CD4-positive, alpha-beta T cell (primary cell): ENCODE data around the gene IPO11. TPM values are rescaled to one million over a fixed set of nuclear protein-coding genes. Genes with fewer than 3 reads are reported as not detected.

Experiments used
- ATAC-seq: fragments of 200-7000 bp; cut with Tn5 transposase; one replicate; pipeline ENCODE4 v1.10.0; 2022; ENCODE audit warnings: mild to moderate bottlenecking; ENCODE audit not compliant: poor library complexity
- CTCF ChIA-PET: fragments of 350-600 bp; sonication (Branson Sonifier 250); formaldehyde crosslinking; loops from one replicate; lab custom pipeline; 2021; ENCODE audit warnings: antibody characterized with exemption, inconsistent platforms; lab: Charles Lee
- POLR2A ChIA-PET: fragments of 350-600 bp; sonication (Branson Sonifier 250); formaldehyde crosslinking; loops from one replicate; lab custom pipeline; 2021; ENCODE audit warnings: antibody characterized with exemption, inconsistent platforms; lab: Charles Lee
- DNase-seq, 14 experiments: peaks; one replicate each; pipeline ENCODE4 v3.0.0-alpha.2; 2013 to 2020; ENCODE audit warnings: mixed read lengths in 2 of 14
- H3K27ac ChIP-seq, 2 donors: one replicate each; pipeline versions ENCODE4 v1.5.1 to v1.7.0; 2013; ENCODE audit warnings: low read length in 2 of 2, low read depth in 1 of 2, mild to moderate bottlenecking in 1 of 2
- H3K27me3 ChIP-seq, 2 experiments: 1 replicate in 1 of 2; 2 replicates in 1 of 2; pipeline versions ENCODE4 v1.6.1 to v1.7.0; 2013; ENCODE audit warnings: low read length in 2 of 2, control low read depth in 1 of 2, mild to moderate bottlenecking in 1 of 2, moderate library complexity in 1 of 2; ENCODE audit not compliant: insufficient read depth in 2 of 2, control insufficient read depth in 1 of 2
- H3K36me3 ChIP-seq: one replicate; pipeline ENCODE4 v1.6.1; 2013; ENCODE audit warnings: low read length, control low read depth; ENCODE audit not compliant: insufficient read depth
- H3K4me1 ChIP-seq: one replicate; pipeline ENCODE4 v1.6.1; 2013; ENCODE audit warnings: low read length, control low read depth; ENCODE audit not compliant: insufficient read depth
- H3K4me3 ChIP-seq: one replicate; pipeline ENCODE4 v1.5.1; 2013; ENCODE audit warnings: mild to moderate bottlenecking, low read length, moderate library complexity
- H3K9me3 ChIP-seq, 2 experiments: 1 replicate in 1 of 2; 2 replicates in 1 of 2; pipeline versions ENCODE4 v1.6.1 to v1.7.0; 2013; ENCODE audit warnings: low read length in 2 of 2, mild to moderate bottlenecking in 2 of 2, control low read depth in 1 of 2, moderate library complexity in 1 of 2; ENCODE audit not compliant: control insufficient read depth in 1 of 2, insufficient read depth in 1 of 2
- H3K27ac Mint-ChIP-seq: one replicate; pipeline ENCODE4 v1.8.0; 2020; ENCODE audit warnings: mixed read lengths
- H3K27me3 Mint-ChIP-seq: one replicate; pipeline ENCODE4 v1.8.0; 2021; ENCODE audit warnings: mixed read lengths
- H3K36me3 Mint-ChIP-seq: one replicate; pipeline ENCODE4 v1.8.0; 2021; ENCODE audit warnings: low read depth, mixed read lengths
- H3K4me1 Mint-ChIP-seq: one replicate; pipeline ENCODE4 v1.8.0; 2021; ENCODE audit warnings: low read depth, mixed read lengths
- H3K4me3 Mint-ChIP-seq: one replicate; pipeline ENCODE4 v1.8.0; 2020; ENCODE audit warnings: mild to moderate bottlenecking, mixed read lengths
- H3K9me3 Mint-ChIP-seq: one replicate; pipeline ENCODE4 v1.8.0; 2020; ENCODE audit warnings: mixed read lengths
- CTCF ChIP-seq: fragments of 200-600 bp; IDR thresholded peaks from one replicate; pipeline ENCODE4 v1.8.0; 2022; ENCODE audit warnings: antibody characterized with exemption, mild to moderate bottlenecking
- intact Hi-C, 2 experiments: fragments of 100-400 bp; cut with DNase I in 1 of 2; cut with micrococcal nuclease in 1 of 2; formaldehyde crosslinking; loops; one replicate each; pipeline versions ENCODE4 v1.15.1 to v1.9.0; 2023 to 2025; cut with DNase I, micrococcal nuclease
- total RNA-seq, 174 experiments: library from RNA in 2 of 174; stranded (reverse) in 2 of 174; gene quantifications; one replicate each; pipeline ENCODE4 v1.2.3 and lab custom pipeline; 2021 to 2026

The IPO11 gene
- total RNA-seq, 2 experiments from 2014 or later: 15.1 to 16.1 TPM

DNA sequence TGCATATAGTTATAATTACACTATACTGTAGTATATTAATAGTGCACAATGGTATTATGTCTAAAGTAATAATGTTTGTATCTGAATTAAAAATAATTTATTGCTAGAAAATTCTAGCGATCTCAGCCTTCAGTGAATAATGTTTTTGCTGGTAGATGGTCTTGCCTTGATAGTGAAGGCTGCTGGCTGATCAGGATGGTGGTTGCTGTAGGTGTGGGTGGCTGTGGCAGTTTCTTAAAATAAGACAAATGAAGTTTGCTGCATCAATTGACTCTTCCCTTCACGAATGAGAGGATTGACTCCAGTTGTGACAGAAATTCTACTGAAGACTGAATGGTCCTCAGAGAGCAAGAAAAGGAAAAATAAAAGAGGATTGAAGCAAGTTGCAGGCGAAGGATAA, 146.4 kb downstream of the IPO11 start:
- Mint-ChIP-seq H3K27me3 (no peaks in the 10 kb centered on the region), H3K9me3 (no peaks in the 10 kb centered on the region), H3K27ac (no peak overlapping the region), H3K4me3 (no peak overlapping the region), H3K4me1 (no peaks in the 10 kb centered on the region), H3K36me3 (peaks cover 64% of the 10 kb centered on the region)
- ATAC-seq (no peak), DNase-seq (no peak)
- ChIA-PET POLR2A (no interaction called here), CTCF (no interaction called here)
- intact Hi-C loops: no loop called here
- Histone ChIP-seq H3K4me3 (no peak overlapping the region), H3K9me3 (no peaks in the 10 kb centered on the region), H3K36me3 (peaks cover 10% of the 10 kb centered on the region), H3K27ac (no peak overlapping the region), H3K4me1 (no peaks in the 10 kb centered on the region), H3K27me3 (no peaks in the 10 kb centered on the region)
- no peak for TF ChIP-seq CTCF

- H3K27ac ChIP-seq: no peak overlapping the region
- H3K4me1 ChIP-seq: no peaks in the 10 kb centered on the region
- DNase-seq: no peak
- TF ChIP-seq CTCF: no peak
- H3K27ac Mint-ChIP-seq: no peak overlapping the region
- peaks cover 73% of the 10 kb centered on the region for H3K36me3 Mint-ChIP-seq
- H3K4me3 Mint-ChIP-seq: no peak overlapping the region
- H3K9me3 Mint-ChIP-seq: no peaks in the 10 kb centered on the region
- ChIA-PET CTCF (no interaction called here), POLR2A (no interaction called here)
- H3K27me3 ChIP-seq: no peaks in the 10 kb centered on the region
- H3K4me3 ChIP-seq: no peak overlapping the region
- peaks cover 7% of the 10 kb centered on the region for H3K36me3 ChIP-seq
- H3K27me3 Mint-ChIP-seq: no peaks in the 10 kb centered on the region
- H3K9me3 ChIP-seq: peaks cover 3 to 4% of the 10 kb centered on the region in 2 experiments
- ATAC-seq: no peak
- intact Hi-C loops: no loop called here
- H3K4me1 Mint-ChIP-seq: no peaks in the 10 kb centered on the region
Measured at GRCh38 chr5:62560786-62561185, 148.2 kb downstream of the IPO11 start.

DNA sequence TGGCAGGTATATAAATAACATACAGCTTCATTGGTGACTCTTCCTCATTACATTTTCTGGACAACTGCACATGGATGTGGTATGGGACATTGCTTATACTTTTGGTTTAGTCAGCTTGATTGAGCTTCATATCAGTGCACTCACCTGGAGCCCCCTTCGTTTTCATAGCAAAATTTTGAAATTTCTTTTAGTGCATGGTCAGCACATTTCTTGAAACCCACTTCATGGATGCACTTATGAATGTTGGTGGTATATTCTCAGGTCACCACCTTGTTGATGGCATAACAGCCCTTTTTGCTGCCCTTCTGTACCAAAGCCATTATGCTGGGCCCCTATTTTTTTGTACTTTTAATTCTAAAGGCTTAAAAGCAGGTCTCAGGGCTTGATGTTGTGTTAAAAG, 149.3 kb downstream of the IPO11 start:
- ATAC-seq (no peak), DNase-seq (no peak)
- H3K4me1 ChIP-seq: no peaks in the 10 kb centered on the region
- H3K36me3 Mint-ChIP-seq: peaks cover 79% of the 10 kb centered on the region
- no peak overlapping the region for H3K4me3 ChIP-seq
- H3K27me3 ChIP-seq: no peaks in the 10 kb centered on the region
- no peak for TF ChIP-seq CTCF
- peaks cover 3% of the 10 kb centered on the region for H3K9me3 Mint-ChIP-seq
- POLR2A ChIA-PET: no interaction called here
- no peak overlapping the region for H3K27ac Mint-ChIP-seq
- no peak overlapping the region for H3K4me3 Mint-ChIP-seq
- intact Hi-C loops: no loop called here
- peaks cover 9 to 10% of the 10 kb centered on the region in 2 experiments for H3K9me3 ChIP-seq
- CTCF ChIA-PET: no interaction called here
- H3K27me3 Mint-ChIP-seq: no peaks in the 10 kb centered on the region
- H3K36me3 ChIP-seq: peaks cover 11% of the 10 kb centered on the region
- no peak overlapping the region for H3K27ac ChIP-seq
- H3K4me1 Mint-ChIP-seq: no peaks in the 10 kb centered on the region
